Parathyroid adenoma (tissue), 2 donors: ENCODE measurements around the gene PKP1.

ENCODE experiments used
- H2AFZ ChIP-seq: fragments of 300-600 bp; sonication (generic); one replicate; pipeline ENCODE4 v1.7.0; 2017; ENCODE audit warnings: antibody characterized with exemption, mild to moderate bottlenecking
- H3K27ac ChIP-seq: fragments of 300-600 bp; sonication (generic); one replicate; pipeline ENCODE4 v1.7.0; 2017
- H3K27me3 ChIP-seq: fragments of 300-600 bp; sonication (generic); one replicate; pipeline ENCODE4 v1.7.0; 2017; ENCODE audit warnings: low read length; ENCODE audit not compliant: control insufficient read depth, insufficient read depth
- H3K36me3 ChIP-seq: fragments of 300-600 bp; sonication (generic); one replicate; pipeline ENCODE4 v1.7.0; 2017; ENCODE audit warnings: low read length; ENCODE audit not compliant: control insufficient read depth, insufficient read depth
- H3K4me1 ChIP-seq: fragments of 300-600 bp; sonication (generic); one replicate; pipeline ENCODE4 v1.7.0; 2017; ENCODE audit warnings: control low read depth
- H3K4me2 ChIP-seq: fragments of 300-600 bp; sonication (generic); one replicate; pipeline ENCODE4 v1.7.0; 2017; ENCODE audit warnings: low read length
- H3K4me3 ChIP-seq: fragments of 300-600 bp; sonication (generic); one replicate; pipeline ENCODE4 v1.7.0; 2017; ENCODE audit warnings: low read depth, low read length
- H3K79me2 ChIP-seq: fragments of 300-600 bp; sonication (generic); one replicate; pipeline ENCODE4 v1.7.0; 2017; ENCODE audit warnings: control low read depth
- H3K9ac ChIP-seq: fragments of 300-600 bp; sonication (generic); one replicate; pipeline ENCODE4 v1.7.0; 2017; ENCODE audit warnings: mild to moderate bottlenecking
- H3K9me3 ChIP-seq: fragments of 300-600 bp; sonication (generic); one replicate; pipeline ENCODE4 v1.7.0; 2017; ENCODE audit warnings: low read length; ENCODE audit not compliant: control insufficient read depth
- TF ChIP-seq, protein P1 (sequence below): fragments of 300-600 bp; sonication (generic); IDR thresholded peaks from one replicate; pipeline ENCODE4 v1.7.0; 2017; ENCODE audit warnings: antibody characterized with exemption, mild to moderate bottlenecking
- donor health status: primary hyperparathyroidism.

The PKP1 gene

GRCh38 chr1:201284636-201285035, 1.3 kb downstream of the PKP1 start:
- no peak overlapping the region for H3K4me3 ChIP-seq

DNA sequence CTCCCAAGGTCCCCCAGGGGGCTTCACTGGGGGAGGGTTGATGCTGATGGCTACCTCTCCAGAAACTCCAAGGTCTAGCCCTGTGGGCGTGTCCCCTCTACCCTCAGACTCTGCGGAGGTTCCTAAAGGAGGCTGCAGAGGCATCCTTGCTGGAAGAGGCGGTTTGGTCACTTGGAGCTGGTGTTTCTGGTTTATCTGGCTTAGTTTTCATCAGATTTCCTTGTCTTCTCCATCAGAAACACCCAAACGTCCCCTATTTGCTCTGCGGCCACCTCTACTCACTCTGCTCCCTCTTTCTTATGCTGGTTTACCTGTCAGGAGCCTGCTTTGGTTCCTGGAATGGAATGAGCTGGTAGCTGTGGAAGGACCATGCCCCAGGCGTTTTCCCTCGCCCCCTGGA, 2.5 kb downstream of the PKP1 start:
- no peaks in the 10 kb centered on the region for H3K27me3 ChIP-seq
- no peak overlapping the region for H3K27ac ChIP-seq

More at GRCh38 chr1:201284636-201285035, 1.3 kb downstream of the PKP1 start:
- TF ChIP-seq, protein P1, sequence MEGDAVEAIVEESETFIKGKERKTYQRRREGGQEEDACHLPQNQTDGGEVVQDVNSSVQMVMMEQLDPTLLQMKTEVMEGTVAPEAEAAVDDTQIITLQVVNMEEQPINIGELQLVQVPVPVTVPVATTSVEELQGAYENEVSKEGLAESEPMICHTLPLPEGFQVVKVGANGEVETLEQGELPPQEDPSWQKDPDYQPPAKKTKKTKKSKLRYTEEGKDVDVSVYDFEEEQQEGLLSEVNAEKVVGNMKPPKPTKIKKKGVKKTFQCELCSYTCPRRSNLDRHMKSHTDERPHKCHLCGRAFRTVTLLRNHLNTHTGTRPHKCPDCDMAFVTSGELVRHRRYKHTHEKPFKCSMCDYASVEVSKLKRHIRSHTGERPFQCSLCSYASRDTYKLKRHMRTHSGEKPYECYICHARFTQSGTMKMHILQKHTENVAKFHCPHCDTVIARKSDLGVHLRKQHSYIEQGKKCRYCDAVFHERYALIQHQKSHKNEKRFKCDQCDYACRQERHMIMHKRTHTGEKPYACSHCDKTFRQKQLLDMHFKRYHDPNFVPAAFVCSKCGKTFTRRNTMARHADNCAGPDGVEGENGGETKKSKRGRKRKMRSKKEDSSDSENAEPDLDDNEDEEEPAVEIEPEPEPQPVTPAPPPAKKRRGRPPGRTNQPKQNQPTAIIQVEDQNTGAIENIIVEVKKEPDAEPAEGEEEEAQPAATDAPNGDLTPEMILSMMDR, result no peak
- Histone ChIP-seq H3K4me1 (no peaks in the 10 kb centered on the region), H2AFZ (no peak overlapping the region), H3K27ac (no peak overlapping the region), H3K9me3 (no peaks in the 10 kb centered on the region), H3K79me2 (no peaks in the 10 kb centered on the region), H3K36me3 (no peaks in the 10 kb centered on the region), H3K27me3 (no peaks in the 10 kb centered on the region), H3K9ac (no peak overlapping the region), H3K4me2 (no peak overlapping the region)

GRCh38 chr1:201286445-201286844, 3.1 kb downstream of the PKP1 start:
- H3K27me3 ChIP-seq, result no peaks in the 10 kb centered on the region
- TF ChIP-seq, protein P1, result no peak
- H3K36me3 ChIP-seq, result no peaks in the 10 kb centered on the region
- H3K9me3 ChIP-seq, result no peaks in the 10 kb centered on the region
- H3K4me1 ChIP-seq, result no peaks in the 10 kb centered on the region
- H2AFZ ChIP-seq, result no peak overlapping the region
- no peaks in the 10 kb centered on the region for H3K79me2 ChIP-seq
- no peak overlapping the region for H3K4me2 ChIP-seq
- H3K4me3 ChIP-seq, result no peak overlapping the region
- no peak overlapping the region for H3K27ac ChIP-seq
- H3K9ac ChIP-seq, result no peak overlapping the region

More for the DNA sequence above, 2.5 kb downstream of the PKP1 start:
- TF ChIP-seq, protein P1, result no peak
- Histone ChIP-seq H3K4me2 (no peak overlapping the region), H3K4me1 (no peaks in the 10 kb centered on the region), H3K4me3 (no peak overlapping the region), H3K9me3 (no peaks in the 10 kb centered on the region), H3K9ac (no peak overlapping the region), H3K36me3 (no peaks in the 10 kb centered on the region), H2AFZ (no peak overlapping the region), H3K79me2 (no peaks in the 10 kb centered on the region)

DNA sequence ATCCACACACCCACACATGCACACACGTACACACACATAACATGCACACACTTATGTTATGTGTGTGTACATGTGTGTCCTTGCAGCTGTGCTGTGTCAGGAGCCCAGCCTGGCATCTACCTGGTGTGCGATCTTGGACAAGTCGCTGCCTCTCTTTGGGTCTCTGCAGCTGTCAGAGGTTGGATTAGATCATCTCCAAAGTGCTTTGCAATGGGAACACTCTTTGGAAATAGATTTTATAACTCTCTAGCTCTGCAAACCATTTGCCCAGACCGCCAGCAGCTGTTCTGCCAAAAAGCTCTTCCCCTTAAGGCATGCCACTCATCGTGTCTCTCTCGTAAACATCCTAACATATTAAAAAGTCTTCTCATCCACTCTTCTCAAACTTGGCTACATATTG, 4.7 kb downstream of the PKP1 start:
- no peak overlapping the region for H3K4me2 ChIP-seq
- H3K36me3 ChIP-seq, result no peaks in the 10 kb centered on the region
- H3K27me3 ChIP-seq, result no peaks in the 10 kb centered on the region
- H2AFZ ChIP-seq, result no peak overlapping the region
- TF ChIP-seq, protein P1, result no peak
- H3K9me3 ChIP-seq, result no peaks in the 10 kb centered on the region
- H3K79me2 ChIP-seq, result no peaks in the 10 kb centered on the region
- no peak overlapping the region for H3K9ac ChIP-seq
- no peak overlapping the region for H3K27ac ChIP-seq
- H3K4me3 ChIP-seq, result no peak overlapping the region
- no peaks in the 10 kb centered on the region for H3K4me1 ChIP-seq

GRCh38 chr1:201288765-201289164, 5.5 kb downstream of the PKP1 start:
- no peak overlapping the region for H3K4me3 ChIP-seq
- no peak overlapping the region for H3K27ac ChIP-seq
- no peaks in the 10 kb centered on the region for H3K4me1 ChIP-seq
- H3K9ac ChIP-seq, result no peak overlapping the region
- no peaks in the 10 kb centered on the region for H3K9me3 ChIP-seq
- no peaks in the 10 kb centered on the region for H3K36me3 ChIP-seq
- no peak overlapping the region for H3K4me2 ChIP-seq
- no peaks in the 10 kb centered on the region for H3K79me2 ChIP-seq
- no peaks in the 10 kb centered on the region for H3K27me3 ChIP-seq
- TF ChIP-seq, protein P1, result no peak
- H2AFZ ChIP-seq, result no peak overlapping the region
